Measurements from ENCODE around the gene YIPF1.

The YIPF1 gene

DNA sequence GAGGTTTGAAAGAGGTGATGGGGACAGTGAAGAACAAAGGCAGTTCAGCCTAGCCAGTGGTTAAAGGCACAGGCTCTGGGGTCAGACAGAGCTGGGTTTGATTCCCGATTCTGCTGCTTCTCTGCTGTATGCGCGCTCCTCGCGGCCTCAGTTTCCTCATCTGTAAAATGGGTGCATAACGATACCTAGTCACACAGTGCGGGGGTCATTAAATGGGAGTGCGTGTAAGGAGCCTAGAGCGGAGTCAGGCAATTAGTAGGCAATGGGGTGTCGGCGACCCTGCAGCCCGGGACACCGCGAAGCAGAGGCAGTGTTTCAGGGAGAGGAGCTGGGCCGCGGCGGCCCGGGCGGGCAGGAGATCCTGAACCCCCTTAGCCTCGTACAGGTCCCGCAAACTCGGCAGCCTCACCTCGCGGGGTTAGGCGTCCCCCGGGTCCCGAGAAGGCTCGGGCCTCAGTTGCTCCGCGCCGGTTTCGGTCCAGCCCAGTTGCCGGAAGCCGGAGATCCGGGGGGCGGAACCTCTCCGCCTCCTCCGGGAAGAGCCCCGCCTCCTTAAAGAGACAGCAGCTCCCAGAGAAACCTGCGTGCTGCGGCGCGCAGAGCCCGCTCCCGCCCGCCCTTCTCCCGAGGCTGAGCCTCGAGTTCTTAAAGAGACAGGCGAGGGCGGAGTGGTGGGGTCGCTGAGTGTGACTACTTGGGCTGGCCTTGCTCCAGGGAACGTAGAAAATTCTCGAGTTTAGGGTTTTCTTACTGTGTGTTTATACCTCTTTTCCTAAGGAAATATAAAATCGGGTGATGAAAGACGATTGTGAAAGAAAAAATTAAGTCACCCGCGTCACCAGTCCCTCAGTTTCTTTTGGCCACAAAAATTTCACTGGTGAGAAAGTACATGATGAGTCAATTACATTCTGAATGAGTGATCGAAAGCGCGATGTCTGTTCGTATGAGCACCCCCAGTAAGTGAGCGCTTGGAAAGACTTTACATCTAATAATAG, at the start of gene YIPF1:
Gene YIPF1 (minus strand): TSS at position 494 of the 995 bp plus-strand sequence. CDS start 860 bp downstream, outside the sequence.
- DNase-seq: peak; percentile 79

DNA sequence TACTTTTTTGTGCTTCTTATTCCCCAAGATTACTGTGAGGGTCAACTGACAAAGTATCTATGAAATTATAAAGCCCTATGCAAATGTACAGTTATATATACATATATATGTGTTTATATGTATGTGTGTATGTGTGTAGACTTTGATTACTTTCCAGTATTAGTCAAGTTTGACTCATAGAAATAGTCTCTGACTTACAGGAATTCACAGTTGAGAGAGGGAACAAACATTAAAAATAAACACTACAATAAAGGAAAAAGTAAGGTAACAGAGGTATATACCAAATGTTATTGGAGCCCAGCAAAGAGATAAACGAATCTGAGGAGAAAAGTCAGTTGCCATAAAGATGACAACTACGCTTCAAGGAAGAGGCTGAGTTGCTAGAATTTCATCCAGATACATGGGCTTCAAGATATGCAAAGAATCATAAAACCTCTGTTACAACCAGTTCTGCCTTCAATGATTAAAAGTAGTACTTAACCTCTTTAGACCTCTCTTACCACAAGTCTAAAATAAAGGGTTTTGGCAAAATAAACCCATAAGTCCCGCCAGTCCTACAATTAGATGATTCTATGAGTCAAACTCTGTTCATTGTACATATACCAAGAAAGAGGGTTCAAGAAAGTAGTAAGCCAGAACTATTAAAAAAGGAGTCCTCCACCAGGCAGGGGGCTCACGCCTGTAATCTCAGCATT, 48.7 kb upstream of the YIPF1 start:
- DNase-seq: no peak

GRCh38 chr1:53936430-53936829, 46.8 kb upstream of the YIPF1 start:
- DNase-seq: no peak

DNA sequence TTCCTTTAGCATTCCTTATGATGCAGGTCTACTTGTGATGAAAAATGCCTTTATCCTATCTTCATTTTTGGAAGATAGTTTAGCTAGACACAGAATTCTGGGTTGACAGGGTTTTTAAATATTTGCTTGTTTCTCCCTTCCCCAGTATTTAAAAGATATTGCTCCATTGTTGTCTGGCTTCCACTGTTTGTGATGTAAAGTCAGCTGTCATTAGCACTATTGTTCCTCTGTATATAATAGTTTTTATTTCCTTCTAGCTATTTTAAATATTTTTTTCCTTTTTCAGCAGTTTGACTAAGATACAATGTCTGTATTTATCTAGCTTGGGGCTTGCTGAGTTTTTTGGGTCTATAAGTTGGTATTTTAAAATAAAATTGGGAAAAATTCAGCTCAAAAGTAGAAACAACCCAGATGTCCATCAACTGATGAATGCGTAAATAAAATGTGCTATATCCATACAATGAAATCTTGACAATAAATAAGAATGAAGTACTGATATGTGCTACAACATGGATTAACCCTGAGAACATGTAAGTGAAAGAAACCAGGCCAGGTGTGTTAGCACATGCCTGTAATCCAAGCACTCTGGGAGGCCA, 44.7 kb upstream of the YIPF1 start:
- DNase-seq: no peak

DNA sequence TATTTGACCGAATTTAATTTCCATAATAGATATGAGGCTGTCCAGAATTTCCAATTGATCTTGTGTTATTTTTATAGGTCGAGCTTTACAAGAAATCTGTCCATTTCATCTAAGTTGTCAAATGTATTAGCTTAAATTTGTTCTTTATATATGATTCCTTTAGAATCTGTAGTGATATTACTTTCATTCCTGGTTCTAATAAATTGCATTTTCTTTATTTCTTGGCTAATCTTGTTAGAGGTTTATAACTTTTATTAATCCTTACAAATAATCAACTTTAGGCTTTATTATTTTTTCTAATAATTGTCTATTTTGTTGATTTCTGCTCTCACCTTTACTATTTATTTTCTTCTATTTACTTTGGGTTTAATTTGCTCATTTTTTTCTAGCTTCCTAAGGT, 41.9 kb upstream of the YIPF1 start:
- DNase-seq: no peak

- no peak for DNase-seq
These were observed 41.3 kb upstream of the YIPF1 start for GRCh38 chr1:53930932-53931331.

- no peak for DNase-seq
These were observed 39.8 kb upstream of the YIPF1 start for GRCh38 chr1:53929246-53929960.

DNA sequence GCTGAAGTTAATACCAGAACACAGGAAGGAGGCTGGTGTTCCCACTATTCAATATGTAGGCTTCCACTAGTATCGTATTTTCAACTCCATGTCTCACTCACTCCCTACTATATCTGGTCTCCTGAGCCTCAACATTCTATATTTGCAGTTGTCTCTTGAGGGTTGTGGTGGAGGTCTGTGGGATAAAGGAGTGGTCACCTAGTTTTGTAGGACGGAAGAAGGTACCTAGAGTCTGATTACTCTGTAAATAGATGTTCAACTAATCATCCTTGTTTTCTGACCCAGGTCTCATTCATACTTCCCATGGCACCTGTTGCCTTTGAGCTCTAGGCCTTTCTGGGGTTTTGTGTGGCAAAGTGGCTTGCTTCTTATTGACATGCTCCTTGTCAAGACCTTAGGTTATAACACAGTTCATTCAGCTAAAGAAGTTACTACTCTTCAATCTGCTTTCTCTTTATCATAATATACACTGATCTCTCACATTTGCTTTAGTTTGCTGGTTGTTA, 37.8 kb upstream of the YIPF1 start:
- DNase-seq: no peak

- DNase-seq: no peak
These were observed 30.1 kb upstream of the YIPF1 start for GRCh38 chr1:53919675-53920066.

- DNase-seq: no peak
These were observed 28.7 kb upstream of the YIPF1 start for GRCh38 chr1:53918343-53918742.

DNA sequence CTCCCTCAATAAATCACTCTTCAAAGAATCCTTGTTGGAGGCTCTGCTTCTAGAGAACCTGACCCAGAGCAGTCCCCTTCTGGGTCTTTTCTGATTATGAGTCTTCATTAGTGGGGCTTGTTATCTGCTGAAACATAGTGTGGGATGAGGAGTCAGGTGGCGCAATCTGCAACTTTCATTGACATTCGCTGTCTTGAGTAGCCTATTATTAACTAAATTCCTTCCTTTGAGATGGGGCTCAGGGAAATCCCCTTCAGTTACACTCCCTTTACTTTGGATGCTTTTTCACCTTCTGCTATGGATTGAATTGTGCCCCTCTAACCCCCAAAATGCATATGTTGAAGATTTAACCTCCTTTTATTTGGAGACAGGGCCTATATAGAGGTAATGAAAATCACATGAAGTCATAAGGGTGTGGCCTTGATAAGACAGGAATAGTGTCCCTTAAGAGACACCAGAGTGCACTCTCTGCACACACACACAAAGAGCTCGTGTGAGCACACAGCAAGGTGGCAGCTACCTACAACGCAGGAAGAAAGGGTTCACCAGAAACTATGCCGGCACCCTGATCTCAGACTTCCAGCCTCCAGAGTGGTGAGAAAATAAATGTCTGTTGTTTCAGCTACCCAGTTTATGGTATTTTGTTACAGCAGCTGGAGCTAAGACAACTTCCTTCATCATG, 23.9 kb upstream of the YIPF1 start:
- DNase-seq: no peak

- no peak for DNase-seq
These were observed 21.8 kb upstream of the YIPF1 start for GRCh38 chr1:53911442-53911841.

DNA sequence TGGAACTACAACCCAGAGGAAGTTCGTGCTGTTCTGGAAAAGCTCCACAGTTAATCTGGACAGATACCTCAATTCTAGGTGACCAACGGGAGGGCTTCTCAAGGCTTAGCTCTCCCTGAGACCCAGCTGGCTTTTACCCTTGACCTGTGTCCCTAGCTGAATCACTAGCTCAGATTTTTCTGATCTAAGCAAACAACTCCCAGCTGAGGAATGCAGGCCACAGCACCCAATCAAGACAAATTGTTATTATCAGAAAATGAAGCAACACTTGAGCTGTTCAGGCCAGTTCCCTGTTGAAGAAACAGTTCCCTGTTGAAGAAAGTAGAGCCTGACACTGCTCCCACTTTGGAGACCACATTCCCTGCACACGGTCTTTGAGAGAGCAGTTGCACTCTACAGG, 20.3 kb upstream of the YIPF1 start:
- no peak for DNase-seq

DNA sequence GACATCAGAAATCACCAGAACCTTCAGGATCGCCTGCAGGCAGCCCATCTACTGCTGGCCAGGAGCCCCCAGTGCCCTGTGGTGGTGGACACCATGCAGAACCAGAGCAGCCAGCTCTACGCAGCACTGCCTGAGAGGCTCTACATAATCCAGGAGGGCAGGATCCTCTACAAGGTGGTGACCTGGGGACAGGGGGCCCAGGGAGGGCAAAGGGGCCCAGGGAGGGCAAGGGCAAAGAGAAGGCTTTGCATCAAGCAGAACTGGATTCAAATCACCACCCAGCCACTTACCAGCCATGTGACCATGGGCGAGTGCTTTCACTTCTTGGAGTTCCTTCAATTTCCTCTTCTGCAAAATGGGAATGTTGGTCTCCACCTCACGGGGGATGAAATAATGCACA, 16.5 kb upstream of the YIPF1 start:
- no peak for DNase-seq

GRCh38 chr1:53905509-53905908, 15.9 kb upstream of the YIPF1 start:
- DNase-seq: no peak

DNA sequence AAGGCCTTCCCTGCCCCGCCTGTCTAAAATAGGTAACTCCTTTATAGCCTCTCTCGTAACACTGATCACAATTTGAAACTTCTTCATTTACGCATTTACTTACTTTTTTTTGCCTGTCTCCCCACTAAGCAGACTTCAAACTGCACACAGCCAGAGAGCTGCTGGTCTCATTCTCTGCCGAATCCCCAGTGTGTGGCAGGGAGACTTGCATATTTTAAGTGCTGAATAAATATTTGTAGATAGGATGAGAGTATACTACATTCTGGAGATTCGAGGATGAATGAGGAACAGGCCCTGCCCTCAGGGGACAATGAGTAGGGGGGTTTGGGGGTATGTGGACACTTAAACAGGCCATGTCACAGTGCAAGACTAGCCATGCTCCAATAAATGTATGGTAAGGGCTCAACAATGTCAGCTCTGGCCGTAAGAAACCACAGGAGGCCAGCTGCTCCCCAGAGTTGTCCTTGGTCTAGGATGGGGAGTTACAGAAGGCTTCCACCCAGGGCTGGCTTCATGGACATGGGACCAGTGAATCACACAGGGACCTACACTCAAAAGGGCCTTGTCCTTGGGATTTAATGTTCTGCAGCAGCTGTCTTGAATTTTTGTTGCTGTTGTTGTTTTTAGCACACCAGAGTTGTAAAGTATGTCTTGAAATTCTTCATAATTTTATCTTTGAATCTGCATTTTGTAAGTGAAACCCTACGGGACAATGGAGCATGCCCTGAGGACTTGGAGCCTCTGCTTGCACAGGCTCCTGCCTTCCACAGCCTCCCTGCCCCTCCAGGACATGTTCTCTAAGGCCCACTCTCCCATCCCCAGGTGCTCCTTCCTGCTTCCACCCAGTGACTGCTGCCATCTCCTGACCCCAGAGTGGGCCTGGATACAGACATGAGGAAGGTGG, 12.9 kb upstream of the YIPF1 start:
- no peak for DNase-seq

DNA sequence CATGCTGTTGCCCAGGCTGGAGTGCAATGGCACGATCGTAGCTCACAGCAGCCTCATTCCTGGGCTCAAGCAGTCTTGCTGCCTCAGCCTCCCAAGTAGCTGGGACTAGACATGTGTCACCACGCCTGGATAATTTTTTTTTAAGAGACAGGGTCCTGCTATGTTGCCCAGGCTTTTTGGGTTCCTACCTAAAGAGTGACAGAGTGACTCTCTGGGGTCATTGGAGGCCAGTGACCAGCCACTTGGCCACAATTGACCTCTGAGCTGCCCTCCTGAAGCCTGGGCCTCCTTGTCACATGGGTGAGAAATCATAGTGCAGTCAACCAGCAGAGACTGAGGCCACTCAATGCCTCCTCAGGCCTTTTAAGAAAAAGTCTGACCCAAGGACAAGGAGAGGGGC, 10.1 kb upstream of the YIPF1 start:
- DNase-seq: no peak

DNA sequence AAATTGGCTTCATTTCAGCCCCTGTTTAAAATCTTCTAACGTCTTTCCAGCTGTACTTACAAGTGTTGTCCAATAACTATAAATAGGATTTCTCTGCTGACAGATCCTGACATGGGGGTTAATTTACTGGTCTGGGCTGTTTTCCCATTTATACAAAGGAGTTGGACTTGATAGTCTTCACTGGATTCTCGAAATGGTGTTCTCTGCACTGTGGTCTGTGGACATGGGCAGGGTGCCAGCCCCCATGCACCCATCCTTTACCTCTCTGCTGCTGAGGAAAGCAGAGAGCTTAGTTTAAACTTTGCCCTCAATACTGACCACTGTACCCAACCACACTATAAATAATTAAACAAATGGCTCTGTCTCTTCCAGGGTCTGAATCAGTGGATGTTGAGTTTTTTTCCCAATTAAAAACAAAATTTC, 9.6 kb upstream of the YIPF1 start:
- no peak for DNase-seq

- no peak for DNase-seq
These were observed 7.1 kb upstream of the YIPF1 start for GRCh38 chr1:53896635-53897229.

DNA sequence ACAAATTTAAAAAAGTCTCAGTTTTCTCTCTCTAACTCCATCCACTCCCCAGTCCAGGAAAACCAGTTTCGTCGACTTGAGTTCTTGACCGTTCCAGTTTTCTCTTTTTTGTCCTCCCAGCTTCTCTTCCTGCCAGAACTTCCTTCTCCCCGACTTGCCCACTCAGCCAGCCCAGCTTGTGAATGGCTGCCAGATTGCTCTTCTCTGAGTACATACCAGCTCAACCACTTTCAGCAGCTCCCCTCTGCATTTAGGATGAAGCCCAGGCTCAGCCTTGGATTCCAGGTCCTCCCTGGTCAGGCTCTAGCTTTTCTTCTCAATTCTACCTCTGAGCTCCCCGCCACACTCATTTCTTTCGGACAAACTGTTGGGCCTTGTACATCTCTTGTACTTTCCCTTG, 5.8 kb upstream of the YIPF1 start:
- no peak for DNase-seq

DNA sequence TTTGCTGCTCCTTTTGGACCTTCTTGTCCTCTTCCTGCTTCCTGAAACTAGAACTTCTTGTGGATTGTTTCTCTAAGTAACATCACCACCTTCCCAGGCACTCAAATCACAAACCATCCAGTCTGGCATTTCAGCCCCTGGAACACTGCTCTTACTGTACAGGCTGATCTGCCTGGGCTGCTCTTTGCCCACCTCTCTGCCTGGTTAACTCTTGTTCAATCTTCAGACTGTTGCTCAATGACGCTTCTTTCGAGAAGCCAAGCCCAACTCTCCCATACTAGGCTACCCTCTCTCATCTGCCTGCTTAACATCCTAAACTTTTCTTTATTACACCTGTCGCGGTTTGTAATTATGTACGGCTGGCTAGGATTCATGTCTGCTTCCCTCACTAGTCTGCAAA, 5.0 kb upstream of the YIPF1 start:
- no peak for DNase-seq

Data from activated T-cell treated with anti-CD3 and anti-CD28 coated beads for 4 hours (primary cell).